K562 (cell line): ENCODE measurements around the gene CDKN2C. TPM values are rescaled to one million over a fixed set of nuclear protein-coding genes. Genes with fewer than 3 reads are reported as not detected.

Experiments used
- ARID3A ChIP-seq: IDR thresholded peaks from 2 replicates; pipeline ENCODE4 v1.6.1; 2012; ENCODE audit warnings: low read depth, low read length, improper control_type of control experiment, borderline replicate concordance
- ZNF639 ChIP-seq, 2 experiments: fragments of 200-800 bp in 1 of 2; sonication (Bioruptor generic) in 1 of 2; sonication (generic) in 1 of 2; formaldehyde crosslinking in 1 of 2; IDR thresholded peaks in 1 of 2; conservative IDR thresholded peaks in 1 of 2; 2 replicates each; pipeline versions ENCODE4 v1.5.0 to v1.6.1; 2016 to 2020; ENCODE audit warnings: missing compliant biosample characterization in 1 of 2, missing genetic modification characterization in 1 of 2, missing genetic modification reagents in 1 of 2
- ZZZ3 ChIP-seq: fragments of 450-650 bp; IDR thresholded peaks from 2 replicates; pipeline ENCODE4 v1.6.1; 2016; ENCODE audit warnings: antibody characterized with exemption, mild to moderate bottlenecking, moderate library complexity
- polyA plus RNA-seq, 8 experiments: library from polyadenylated mRNA; depleted of rRNA in 4 of 8; stranded (reverse) in 5 of 8; unstranded in 3 of 8; fragments of >200 nt; fragmentation: Nextera tagmentation in 2 of 8; fragmentation: Illumina TruSeq in 1 of 8; extraction: Ambion mirVana in 2 of 8; extraction: Trizol in 1 of 8; gene quantifications; 2 replicates each; pipeline versions ENCODE4 v1.2.1 to v1.2.3, GENCODE V29; 2011 to 2014; ENCODE audit warnings: inconsistent platforms in 1 of 8, missing spikeins in 1 of 8
- total RNA-seq, 7 experiments: library from RNA; depleted of rRNA in 6 of 7; stranded (reverse); fragments of >200 nt in 6 of 7; fragmentation: Illumina TruSeq in 2 of 7; extraction: Trizol in 2 of 7; gene quantifications; 2 replicates each; pipeline versions ENCODE4 v1.2.1 to v1.2.3, GENCODE V29; 2011 to 2021; ENCODE audit warnings: low replicate concordance in 1 of 7
- TF ChIP-seq, protein P1 (sequence below): fragments of 450-650 bp; IDR thresholded peaks from 2 replicates; pipeline ENCODE4 v1.6.1; 2016; ENCODE audit warnings: low read depth
- TF ChIP-seq, protein P2 (sequence below), 2 experiments: fragments of 450-650 bp; IDR thresholded peaks; 2 replicates each; pipeline ENCODE4 v1.6.1; 2016; ENCODE audit warnings: mild to moderate bottlenecking in 2 of 2, borderline replicate concordance in 1 of 2, low read depth in 1 of 2, moderate library complexity in 1 of 2

The CDKN2C gene
- total and polyA plus RNA-seq, 9 of the 15 experiments (the other 6 are each of a cell fraction or from before 2014, with no cell fraction given) = 11.9 to 74.3 (median 45.9) TPM

- TF ChIP-seq, protein P1, sequence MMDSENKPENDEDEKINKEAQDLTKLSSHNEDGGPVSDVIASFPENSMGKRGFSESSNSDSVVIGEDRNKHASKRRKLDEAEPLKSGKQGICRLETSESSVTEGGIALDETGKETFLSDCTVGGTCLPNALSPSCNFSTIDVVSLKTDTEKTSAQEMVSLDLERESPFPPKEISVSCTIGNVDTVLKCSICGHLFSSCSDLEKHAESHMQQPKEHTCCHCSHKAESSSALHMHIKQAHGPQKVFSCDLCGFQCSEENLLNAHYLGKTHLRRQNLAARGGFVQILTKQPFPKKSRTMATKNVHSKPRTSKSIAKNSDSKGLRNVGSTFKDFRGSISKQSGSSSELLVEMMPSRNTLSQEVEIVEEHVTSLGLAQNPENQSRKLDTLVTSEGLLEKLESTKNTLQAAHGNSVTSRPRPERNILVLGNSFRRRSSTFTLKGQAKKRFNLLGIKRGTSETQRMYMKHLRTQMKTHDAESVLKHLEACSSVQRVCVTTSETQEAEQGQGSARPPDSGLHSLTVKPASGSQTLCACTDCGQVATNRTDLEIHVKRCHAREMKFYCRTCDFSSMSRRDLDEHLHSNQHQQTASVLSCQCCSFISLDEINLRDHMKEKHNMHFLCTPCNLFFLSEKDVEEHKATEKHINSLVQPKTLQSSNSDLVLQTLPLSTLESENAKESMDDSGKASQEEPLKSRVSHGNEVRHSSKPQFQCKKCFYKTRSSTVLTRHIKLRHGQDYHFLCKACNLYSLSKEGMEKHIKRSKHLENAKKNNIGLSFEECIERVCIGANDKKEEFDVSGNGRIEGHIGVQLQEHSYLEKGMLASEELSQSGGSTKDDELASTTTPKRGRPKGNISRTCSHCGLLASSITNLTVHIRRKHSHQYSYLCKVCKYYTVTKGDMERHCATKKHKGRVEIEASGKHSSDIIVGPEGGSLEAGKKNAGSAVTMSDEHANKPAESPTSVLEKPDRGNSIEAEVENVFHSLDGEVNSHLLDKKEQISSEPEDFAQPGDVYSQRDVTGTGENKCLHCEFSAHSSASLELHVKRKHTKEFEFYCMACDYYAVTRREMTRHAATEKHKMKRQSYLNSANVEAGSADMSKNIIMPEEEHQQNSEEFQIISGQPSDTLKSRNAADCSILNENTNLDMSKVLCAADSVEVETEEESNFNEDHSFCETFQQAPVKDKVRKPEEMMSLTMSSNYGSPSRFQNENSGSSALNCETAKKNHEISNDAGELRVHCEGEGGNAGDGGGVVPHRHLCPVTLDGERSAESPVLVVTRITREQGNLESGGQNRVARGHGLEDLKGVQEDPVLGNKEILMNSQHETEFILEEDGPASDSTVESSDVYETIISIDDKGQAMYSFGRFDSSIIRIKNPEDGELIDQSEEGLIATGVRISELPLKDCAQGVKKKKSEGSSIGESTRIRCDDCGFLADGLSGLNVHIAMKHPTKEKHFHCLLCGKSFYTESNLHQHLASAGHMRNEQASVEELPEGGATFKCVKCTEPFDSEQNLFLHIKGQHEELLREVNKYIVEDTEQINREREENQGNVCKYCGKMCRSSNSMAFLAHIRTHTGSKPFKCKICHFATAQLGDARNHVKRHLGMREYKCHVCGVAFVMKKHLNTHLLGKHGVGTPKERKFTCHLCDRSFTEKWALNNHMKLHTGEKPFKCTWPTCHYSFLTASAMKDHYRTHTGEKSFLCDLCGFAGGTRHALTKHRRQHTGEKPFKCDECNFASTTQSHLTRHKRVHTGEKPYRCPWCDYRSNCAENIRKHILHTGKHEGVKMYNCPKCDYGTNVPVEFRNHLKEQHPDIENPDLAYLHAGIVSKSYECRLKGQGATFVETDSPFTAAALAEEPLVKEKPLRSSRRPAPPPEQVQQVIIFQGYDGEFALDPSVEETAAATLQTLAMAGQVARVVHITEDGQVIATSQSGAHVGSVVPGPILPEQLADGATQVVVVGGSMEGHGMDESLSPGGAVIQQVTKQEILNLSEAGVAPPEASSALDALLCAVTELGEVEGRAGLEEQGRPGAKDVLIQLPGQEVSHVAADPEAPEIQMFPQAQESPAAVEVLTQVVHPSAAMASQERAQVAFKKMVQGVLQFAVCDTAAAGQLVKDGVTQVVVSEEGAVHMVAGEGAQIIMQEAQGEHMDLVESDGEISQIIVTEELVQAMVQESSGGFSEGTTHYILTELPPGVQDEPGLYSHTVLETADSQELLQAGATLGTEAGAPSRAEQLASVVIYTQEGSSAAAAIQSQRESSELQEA = no peak
- TF ChIP-seq ARID3A (no peak), ZZZ3 (no peak), ZNF639 (CRISPR knock-in tag; conservative IDR thresholded peaks at IDR 0.05 in 1 of 2, IDR thresholded peaks at IDR 0.05 in 1 of 2) (no peak)
- TF ChIP-seq, protein P2, sequence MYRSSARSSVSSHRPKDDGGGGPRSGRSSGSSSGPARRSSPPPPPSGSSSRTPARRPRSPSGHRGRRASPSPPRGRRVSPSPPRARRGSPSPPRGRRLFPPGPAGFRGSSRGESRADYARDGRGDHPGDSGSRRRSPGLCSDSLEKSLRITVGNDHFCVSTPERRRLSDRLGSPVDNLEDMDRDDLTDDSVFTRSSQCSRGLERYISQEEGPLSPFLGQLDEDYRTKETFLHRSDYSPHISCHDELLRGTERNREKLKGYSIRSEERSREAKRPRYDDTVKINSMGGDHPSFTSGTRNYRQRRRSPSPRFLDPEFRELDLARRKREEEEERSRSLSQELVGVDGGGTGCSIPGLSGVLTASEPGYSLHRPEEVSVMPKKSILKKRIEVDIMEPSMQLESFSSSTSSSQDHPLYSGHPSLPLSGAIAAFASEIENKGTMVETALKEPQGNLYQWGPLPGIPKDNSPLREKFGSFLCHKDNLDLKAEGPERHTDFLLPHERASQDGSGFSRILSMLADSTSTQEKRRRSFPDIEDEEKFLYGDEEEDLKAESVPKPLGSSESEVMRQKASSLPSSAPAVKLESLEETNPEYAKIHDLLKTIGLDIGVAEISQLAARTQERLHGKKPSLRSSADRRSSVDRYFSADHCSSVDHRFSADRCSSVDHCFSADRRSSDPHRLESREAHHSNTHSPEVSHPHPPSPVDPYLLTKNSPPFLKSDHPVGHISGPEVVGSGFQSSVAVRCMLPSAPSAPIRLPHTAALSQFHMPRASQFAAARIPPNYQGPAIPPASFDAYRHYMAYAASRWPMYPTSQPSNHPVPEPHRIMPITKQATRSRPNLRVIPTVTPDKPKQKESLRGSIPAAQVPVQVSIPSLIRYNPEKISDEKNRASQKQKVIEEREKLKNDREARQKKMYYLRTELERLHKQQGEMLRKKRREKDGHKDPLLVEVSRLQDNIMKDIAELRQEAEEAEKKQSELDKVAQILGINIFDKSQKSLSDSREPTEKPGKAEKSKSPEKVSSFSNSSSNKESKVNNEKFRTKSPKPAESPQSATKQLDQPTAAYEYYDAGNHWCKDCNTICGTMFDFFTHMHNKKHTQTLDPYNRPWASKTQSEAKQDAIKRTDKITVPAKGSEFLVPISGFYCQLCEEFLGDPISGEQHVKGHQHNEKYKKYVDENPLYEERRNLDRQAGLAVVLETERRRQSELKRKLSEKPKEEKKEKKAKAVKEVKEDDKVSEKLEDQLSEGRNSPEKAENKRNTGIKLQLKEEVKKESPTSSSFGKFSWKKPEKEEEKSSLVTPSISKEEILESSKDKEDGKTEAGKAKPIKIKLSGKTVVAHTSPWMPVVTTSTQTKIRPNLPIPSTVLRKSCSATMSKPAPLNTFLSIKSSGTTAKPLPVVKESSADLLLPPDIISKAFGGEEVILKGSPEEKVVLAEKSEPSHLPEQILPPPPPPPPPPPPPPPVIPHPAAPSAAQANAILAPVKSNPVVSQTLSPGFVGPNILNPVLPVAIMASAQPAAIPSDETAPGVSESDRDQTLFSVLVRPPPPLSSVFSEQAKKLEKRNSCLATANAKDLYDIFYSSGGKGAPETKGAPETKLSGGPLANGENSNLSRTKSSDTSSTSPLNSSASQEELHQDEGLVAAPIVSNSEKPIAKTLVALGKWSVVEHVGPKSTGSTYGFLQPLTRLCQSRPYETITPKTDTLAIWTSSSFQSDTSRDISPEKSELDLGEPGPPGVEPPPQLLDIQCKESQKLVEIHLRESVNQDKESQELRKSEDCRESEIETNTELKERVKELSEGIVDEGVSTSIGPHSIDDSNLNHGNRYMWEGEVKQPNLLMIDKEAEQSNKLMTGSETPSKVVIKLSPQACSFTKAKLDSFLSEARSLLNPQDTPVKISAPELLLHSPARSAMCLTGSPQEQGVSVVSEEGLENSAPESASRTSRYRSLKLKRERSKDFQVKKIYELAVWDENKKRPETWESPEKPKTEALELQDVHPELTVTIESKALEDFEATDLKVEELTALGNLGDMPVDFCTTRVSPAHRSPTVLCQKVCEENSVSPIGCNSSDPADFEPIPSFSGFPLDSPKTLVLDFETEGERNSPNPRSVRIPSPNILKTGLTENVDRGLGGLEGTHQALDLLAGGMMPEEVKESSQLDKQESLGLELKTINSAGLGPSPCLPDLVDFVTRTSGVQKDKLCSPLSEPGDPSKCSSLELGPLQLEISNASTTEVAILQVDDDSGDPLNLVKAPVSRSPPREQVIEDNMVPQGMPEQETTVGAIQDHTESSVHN (IDR thresholded peaks at IDR 0.05; ENCODE audit: borderline replicate concordance in 1 of 2, low read depth in 1 of 2) = no peak
Measured at GRCh38 chr1:50940291-50940690, 29.8 kb upstream of the CDKN2C start (continued).
